GM12801 (cell line): ENCODE measurements around the gene ZP1.

ENCODE experiments used
- TF ChIP-seq, protein P1 (sequence below): IDR thresholded peaks from one replicate; pipeline ENCODE4 v1.5.1; 2011; ENCODE audit warnings: control low read depth; ENCODE audit not compliant: insufficient read length; ENCODE audit errors: extremely low read depth

Gene ZP1, protein sequence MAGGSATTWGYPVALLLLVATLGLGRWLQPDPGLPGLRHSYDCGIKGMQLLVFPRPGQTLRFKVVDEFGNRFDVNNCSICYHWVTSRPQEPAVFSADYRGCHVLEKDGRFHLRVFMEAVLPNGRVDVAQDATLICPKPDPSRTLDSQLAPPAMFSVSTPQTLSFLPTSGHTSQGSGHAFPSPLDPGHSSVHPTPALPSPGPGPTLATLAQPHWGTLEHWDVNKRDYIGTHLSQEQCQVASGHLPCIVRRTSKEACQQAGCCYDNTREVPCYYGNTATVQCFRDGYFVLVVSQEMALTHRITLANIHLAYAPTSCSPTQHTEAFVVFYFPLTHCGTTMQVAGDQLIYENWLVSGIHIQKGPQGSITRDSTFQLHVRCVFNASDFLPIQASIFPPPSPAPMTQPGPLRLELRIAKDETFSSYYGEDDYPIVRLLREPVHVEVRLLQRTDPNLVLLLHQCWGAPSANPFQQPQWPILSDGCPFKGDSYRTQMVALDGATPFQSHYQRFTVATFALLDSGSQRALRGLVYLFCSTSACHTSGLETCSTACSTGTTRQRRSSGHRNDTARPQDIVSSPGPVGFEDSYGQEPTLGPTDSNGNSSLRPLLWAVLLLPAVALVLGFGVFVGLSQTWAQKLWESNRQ

DNA sequence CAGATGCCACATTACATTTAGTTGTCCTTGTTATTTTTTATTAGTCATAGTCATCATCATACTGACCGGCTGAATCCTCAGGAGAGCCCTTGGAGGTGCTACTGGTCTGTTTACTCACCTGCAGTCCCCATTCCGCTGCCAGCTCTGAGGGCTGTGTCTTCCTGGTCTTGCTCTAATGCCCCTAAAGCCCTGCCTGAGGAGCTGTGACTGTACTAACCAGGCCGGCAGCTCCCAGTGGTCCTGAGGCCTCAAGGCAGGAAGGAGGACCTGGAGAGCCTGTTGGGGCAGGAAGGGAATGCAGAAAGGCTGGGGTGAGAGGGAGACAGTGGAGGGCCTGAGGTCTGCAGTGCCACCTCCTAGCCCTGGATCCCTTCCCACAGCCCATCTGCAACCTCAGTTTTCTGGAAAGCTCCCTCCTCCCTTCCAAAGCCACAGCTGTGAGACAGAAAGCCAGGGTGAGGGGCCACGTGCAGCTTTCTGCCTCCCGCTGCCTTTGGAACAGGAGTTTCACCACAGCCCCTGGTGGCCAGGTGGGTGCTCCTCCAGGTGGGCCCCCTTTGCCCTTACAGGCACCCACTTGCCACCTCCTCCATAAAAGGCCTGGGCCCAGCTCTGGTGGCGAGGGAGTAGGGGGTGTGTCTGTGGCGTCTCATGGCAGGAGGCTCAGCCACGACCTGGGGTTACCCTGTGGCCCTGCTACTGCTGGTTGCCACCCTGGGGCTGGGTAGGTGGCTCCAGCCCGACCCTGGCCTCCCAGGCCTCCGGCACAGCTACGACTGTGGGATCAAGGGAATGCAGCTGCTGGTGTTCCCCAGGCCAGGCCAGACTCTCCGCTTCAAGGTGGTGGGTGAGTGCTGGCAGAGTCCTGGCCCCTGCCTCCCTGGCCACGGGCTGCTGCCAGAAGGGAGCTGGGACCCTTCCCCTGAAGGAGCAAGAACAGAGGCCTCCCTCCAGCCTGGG lies at the start of gene ZP1:
TSS of gene ZP1 (plus strand) at position 632 of the 960 bp plus-strand sequence. CDS start at position 652, 20 bp downstream.
- TF ChIP-seq, protein P1, sequence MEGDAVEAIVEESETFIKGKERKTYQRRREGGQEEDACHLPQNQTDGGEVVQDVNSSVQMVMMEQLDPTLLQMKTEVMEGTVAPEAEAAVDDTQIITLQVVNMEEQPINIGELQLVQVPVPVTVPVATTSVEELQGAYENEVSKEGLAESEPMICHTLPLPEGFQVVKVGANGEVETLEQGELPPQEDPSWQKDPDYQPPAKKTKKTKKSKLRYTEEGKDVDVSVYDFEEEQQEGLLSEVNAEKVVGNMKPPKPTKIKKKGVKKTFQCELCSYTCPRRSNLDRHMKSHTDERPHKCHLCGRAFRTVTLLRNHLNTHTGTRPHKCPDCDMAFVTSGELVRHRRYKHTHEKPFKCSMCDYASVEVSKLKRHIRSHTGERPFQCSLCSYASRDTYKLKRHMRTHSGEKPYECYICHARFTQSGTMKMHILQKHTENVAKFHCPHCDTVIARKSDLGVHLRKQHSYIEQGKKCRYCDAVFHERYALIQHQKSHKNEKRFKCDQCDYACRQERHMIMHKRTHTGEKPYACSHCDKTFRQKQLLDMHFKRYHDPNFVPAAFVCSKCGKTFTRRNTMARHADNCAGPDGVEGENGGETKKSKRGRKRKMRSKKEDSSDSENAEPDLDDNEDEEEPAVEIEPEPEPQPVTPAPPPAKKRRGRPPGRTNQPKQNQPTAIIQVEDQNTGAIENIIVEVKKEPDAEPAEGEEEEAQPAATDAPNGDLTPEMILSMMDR: no peak

DNA sequence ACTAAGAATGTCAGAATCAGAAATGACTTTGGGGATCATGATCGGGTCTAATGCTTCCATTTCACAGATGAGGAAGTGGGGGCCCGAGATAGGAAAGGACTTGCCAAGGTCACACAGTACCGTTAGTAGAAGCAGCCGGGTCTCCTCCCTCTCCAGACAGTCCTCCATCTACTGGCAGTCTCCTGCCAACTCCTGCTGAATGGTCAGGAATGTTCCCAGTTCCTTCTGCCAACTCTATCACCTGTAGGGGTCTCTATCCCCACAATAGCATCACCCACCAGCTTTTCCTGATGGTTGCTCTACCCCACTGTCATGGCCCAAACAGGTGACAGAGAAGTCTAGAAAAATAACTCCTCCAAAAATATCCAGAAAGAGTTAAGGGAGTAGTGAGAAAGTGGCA lies 49.3 kb upstream of the ZP1 start:
- TF ChIP-seq, protein P1: no peak

DNA sequence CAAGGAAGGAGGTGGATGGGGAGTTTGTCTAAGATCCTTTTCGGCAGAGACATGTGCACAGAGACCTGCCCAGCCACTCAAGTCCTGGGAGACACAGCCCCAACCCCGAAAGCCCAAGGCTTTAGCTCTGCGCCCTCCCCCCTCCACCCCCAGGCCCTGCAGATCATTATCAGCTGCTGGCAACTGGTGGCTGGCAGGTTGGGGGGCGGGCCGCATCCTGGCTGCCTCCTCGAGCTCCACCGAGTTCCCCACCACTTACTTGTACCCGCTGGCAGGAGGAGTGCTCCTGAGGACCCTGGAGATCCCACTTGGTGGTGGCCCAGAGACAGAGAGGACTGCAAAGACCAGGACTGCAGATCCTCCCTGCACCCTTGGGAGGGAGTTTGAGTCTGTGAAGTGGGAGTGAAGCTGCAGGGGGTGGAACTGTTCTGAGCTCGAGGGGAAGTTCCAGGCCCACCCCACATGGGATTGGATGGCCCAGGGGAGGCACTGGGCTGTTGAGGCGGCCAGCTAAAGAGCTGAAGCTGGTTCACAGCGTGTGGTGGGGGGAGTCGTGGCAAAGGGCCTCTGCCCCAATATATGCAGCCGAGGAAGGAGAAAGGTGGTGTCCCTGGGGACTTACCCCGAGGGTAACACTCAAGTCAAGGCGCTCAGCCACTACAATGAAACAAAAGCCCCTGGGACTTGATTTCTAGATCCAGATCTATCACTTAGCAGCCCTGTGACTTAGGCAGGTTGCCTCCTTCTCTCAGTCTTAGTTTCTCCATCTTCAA lies 45.3 kb upstream of the ZP1 start:
- TF ChIP-seq, protein P1: no peak

DNA sequence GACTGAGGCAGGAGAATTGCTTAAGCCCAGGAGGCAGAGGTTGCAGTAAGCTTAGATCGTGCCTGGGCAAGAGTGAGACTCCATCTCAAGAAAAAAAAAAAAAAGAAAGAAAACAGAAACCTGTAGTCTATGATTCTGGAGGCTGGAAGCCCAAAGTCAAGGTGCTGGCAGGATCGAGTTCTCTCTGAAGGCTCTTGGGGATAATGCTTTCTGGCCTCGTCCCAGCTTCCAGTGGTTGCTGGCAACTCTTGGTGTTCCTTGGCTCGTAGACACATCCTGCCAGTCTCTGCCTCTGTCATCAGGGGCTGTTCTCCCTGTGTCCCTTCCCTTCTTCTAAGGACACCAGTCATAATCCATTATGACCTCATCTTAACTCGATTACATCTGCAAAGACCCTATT lies 42.2 kb upstream of the ZP1 start:
- TF ChIP-seq, protein P1: no peak

DNA sequence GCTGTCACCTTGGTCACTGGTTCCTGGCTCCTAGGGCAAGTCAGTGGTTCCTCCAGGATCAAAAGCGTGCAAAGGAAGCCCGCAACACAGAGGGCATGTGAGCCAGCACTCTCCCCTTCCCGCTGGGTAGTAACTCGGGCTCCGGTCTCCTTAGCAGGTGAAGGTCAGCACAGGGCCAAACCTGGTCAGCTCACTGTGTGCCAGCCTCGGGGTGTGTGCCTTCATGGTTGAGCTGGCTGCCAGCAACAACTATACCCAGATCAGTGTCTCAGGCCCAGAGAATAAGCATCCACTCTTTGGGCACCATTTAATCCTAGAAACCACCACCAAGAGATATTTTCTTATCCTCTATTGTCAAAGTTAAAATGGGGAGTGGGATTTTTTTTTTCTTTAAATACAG lies 41.6 kb upstream of the ZP1 start:
- TF ChIP-seq, protein P1: no peak

DNA sequence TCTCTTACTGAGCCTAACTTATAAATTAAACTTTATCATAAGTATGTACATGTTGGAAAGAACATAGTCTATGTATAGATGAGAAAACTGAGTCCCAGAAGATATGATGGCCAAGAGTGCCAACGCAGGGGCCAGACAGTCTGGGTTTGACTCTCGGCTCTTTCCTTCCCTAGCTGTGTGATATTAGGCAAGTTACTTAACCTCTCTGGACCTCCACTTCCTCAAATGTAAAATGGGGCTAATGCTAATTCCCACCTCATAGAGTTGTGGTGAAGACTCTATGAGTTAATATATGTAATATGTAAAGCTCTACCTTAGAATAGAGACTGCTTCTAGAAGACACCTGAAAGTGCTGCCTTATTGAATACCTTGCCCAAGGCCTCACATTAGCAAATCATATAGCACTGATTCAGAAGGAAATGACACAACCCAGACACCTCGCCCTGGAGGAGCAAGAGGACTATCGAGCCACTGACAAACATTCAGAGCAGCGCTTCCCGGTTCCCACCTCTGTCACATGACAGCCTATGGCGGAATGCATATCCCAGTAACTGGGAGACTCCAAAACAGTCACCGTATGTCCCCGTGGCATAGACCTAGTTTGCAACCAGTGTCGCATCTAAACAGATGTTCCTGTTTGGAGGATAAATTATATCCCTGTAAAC lies 36.7 kb upstream of the ZP1 start:
- TF ChIP-seq, protein P1: no peak
